GM23338 (cell line): Measurements from ENCODE around the gene RPTOR.

Experiments
- ETS1 ChIP-seq: IDR thresholded peaks from 2 replicates; pipeline ENCODE4 v1.6.1; 2016; ENCODE audit warnings: antibody characterized with exemption
- EZH2 ChIP-seq: fragments of 200-600 bp; sonication (generic); IDR thresholded peaks from one replicate; pipeline ENCODE4 v1.8.0; 2017; ENCODE audit warnings: antibody characterized with exemption, mild to moderate bottlenecking, low read depth; ENCODE audit not compliant: unreplicated experiment
- ZNF114 ChIP-seq: fragments of 250-450 bp; sonication (Bioruptor Pico); IDR thresholded peaks from 2 replicates; pipeline ENCODE4 v1.5.0; 2020; ENCODE audit warnings: mild to moderate bottlenecking, moderate library complexity
- TF ChIP-seq, protein P1 (sequence below), 2 experiments: fragments of 200-600 bp in 1 of 2; sonication (generic) in 1 of 2; conservative IDR thresholded peaks; 2 replicates each; pipeline versions ENCODE4 v1.5.1 to v1.6.1; 2016 to 2017; ENCODE audit warnings: antibody characterized with exemption in 2 of 2, low read depth in 2 of 2, mild to moderate bottlenecking in 2 of 2, moderate library complexity in 1 of 2

DNA sequence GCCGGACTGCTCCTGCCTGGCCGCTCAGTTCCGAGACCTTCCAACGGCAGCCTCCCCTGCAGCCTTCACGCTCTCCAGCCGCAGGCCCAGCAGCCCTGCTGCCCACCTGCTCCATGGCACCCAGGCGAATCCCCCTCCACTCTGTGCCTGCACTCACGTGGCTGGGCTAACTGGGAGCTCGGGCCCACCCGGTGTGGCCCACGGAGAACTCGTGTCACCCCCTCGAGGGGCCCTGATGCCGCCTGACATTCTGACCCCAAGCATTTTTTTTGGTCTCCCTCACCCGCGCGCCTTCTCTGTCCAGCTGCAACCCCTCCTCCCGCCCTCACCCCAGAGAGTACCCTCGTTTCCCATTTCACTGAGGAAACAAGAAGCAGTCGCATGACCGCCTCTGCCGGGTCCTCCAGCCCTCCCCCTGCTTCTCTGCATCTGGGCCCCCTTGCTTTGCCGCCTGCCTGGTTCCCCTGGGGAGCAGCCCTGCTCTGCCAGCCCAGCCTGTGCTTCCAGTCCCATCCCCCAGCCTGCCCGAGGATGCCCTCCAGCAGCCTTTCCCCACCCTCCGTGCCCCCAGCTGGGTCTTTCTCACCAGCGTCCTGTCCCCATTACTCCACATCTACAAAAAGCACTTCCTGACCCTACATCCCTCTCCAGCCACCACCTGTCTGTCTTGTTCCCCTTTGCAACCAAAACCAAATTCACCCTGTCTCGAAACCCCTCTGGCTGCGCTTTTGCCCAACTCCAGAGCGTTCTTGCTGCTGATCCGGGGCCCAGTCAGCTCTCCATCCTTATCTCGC, 300.6 kb downstream of the RPTOR start:
- TF ChIP-seq ETS1 (no peak), EZH2 (no peak), ZNF114 (no peak)
- TF ChIP-seq, protein P1, sequence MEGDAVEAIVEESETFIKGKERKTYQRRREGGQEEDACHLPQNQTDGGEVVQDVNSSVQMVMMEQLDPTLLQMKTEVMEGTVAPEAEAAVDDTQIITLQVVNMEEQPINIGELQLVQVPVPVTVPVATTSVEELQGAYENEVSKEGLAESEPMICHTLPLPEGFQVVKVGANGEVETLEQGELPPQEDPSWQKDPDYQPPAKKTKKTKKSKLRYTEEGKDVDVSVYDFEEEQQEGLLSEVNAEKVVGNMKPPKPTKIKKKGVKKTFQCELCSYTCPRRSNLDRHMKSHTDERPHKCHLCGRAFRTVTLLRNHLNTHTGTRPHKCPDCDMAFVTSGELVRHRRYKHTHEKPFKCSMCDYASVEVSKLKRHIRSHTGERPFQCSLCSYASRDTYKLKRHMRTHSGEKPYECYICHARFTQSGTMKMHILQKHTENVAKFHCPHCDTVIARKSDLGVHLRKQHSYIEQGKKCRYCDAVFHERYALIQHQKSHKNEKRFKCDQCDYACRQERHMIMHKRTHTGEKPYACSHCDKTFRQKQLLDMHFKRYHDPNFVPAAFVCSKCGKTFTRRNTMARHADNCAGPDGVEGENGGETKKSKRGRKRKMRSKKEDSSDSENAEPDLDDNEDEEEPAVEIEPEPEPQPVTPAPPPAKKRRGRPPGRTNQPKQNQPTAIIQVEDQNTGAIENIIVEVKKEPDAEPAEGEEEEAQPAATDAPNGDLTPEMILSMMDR (conservative IDR thresholded peaks at IDR 0.05; ENCODE audit: low read depth in 2 of 2): no peak
